ENCODE measurements around the gene CXCL16.
"Not testable (repeated sequence)": the region's sequence is repeated elsewhere in the genome, so short reads cannot be mapped to it uniquely, and the experiment has no call there.

CXCL16 gene

GRCh38 chr17:4690745-4691144 lies 49.0 kb downstream of the CXCL16 start:
- no peak for DNase-seq

DNA sequence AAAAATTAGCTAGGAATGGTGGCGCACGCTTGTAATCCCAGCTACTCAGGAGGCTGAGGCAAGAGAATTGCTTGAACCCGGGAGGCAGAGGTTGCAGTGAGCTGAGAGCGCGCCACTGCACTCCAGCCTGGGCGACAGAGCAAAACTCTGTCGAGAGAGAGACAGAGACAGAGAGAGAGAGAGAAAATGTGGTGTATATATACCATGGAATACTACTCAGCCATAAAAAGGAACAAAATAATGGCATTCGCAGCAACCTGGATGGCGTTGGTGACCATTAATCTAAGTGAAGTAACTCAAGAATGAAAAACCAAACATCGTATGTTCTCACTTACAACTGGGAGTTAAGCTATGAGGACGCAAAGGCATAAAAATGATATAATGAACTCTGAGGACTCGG lies 49.9 kb downstream of the CXCL16 start:
- DNase-seq = not testable (repeated sequence)

GRCh38 chr17:4683739-4684138 lies 56.0 kb downstream of the CXCL16 start:
- not testable (repeated sequence) for DNase-seq
